Measurements from ENCODE around the gene ARHGEF2.

DNA sequence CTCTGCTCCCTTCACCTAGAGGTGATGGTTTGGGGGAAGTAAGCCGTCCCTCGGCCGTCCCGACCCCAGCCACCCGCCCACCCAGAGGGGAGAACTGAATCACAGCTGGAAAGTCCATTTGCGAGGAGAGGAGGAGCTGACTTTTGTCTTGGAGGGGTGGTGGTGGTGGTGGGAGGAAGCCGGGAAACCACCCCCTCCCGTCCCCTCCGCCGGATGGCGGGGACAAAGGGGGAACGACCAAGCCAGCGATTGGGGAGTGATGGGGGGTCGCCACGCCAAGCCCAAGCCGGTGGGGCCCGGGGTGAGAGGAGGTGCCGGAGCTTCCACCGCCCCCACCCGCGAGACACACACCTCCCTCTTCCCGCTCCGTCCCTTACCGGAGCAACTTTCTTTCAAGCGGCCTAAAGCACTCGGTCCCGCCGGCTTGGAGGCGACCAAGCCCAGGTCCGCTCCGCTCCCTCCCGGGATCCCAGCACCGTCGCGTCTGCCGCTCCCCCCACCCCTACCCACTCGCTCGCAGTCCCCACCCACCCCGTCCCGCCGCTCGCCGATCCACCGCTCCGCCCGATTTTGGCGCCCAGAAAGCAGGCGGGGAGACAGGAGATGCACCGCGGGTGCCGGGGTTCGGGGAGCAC lies 540 bp downstream of the ARHGEF2 start:
- TF ChIP-seq SP1 (IDR thresholded peaks at IDR 0.05): no peak
- no peak for TF ChIP-seq SP1 (CRISPR knock-in tag; IDR thresholded peaks at IDR 0.05)
- no peak for TF ChIP-seq YEATS4 (CRISPR knock-in tag; IDR thresholded peaks at IDR 0.05; ENCODE audit: borderline replicate concordance)
- TF ChIP-seq HNRNPK (IDR thresholded peaks at IDR 0.05; ENCODE audit: low read depth, low read length, poor library complexity, severe bottlenecking): no peak
- no peak for TF ChIP-seq ATF6 (CRISPR knock-in tag; conservative IDR thresholded peaks at IDR 0.05)
- no peak for TF ChIP-seq ZNF768 (CRISPR knock-in tag; IDR thresholded peaks at IDR 0.05)
- no peak for TF ChIP-seq KDM1A (CRISPR knock-in tag; IDR thresholded peaks at IDR 0.05)
- no peak for TF ChIP-seq MAFK (conservative IDR thresholded peaks at IDR 0.05 in 1 of 2, IDR thresholded peaks at IDR 0.05 in 1 of 2; ENCODE audit: low read length in 2 of 2)
- no peak for TF ChIP-seq CBFB (CRISPR knock-in tag; IDR thresholded peaks at IDR 0.05)
- TF ChIP-seq, protein P1, sequence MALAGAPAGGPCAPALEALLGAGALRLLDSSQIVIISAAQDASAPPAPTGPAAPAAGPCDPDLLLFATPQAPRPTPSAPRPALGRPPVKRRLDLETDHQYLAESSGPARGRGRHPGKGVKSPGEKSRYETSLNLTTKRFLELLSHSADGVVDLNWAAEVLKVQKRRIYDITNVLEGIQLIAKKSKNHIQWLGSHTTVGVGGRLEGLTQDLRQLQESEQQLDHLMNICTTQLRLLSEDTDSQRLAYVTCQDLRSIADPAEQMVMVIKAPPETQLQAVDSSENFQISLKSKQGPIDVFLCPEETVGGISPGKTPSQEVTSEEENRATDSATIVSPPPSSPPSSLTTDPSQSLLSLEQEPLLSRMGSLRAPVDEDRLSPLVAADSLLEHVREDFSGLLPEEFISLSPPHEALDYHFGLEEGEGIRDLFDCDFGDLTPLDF (CRISPR knock-in tag; IDR thresholded peaks at IDR 0.05): no peak
- TF ChIP-seq ZNF589 (CRISPR knock-in tag; conservative IDR thresholded peaks at IDR 0.05): no peak
- no peak for TF ChIP-seq SETDB1 (CRISPR knock-in tag; IDR thresholded peaks at IDR 0.05; ENCODE audit: borderline replicate concordance)
- TF ChIP-seq ZNF12 (CRISPR knock-in tag; IDR thresholded peaks at IDR 0.05): no peak
- no peak for TF ChIP-seq ZNF607 (CRISPR knock-in tag; IDR thresholded peaks at IDR 0.05; ENCODE audit: borderline replicate concordance)
- no peak for TF ChIP-seq CTCF (CRISPR knock-in tag; IDR thresholded peaks at IDR 0.05)

All from HepG2 (cell line).